GM21526 (cell line): ENCODE data around the gene TLCD3A.
"Not testable (repeated sequence)": the region's sequence is repeated elsewhere in the genome, so short reads cannot be mapped to it uniquely, and the experiment has no call there.

Source experiments
- ATAC-seq: cut with Tn5 transposase; IDR thresholded peaks from one replicate; pipeline ENCODE4 v1.9.1; 2021; ENCODE audit warnings: moderate library complexity; ENCODE audit not compliant: unreplicated experiment, low FRiP score

The TLCD3A gene

GRCh38 chr17:746783-747629, 14.6 kb downstream of the TLCD3A start:
- no peak for ATAC-seq

- ATAC-seq = not testable (repeated sequence)
Observed at GRCh38 chr17:748604-749003, 16.2 kb downstream of the TLCD3A start.

GRCh38 chr17:749359-749758, 17.0 kb downstream of the TLCD3A start:
- ATAC-seq = not testable (repeated sequence)

GRCh38 chr17:750431-751037, 18.1 kb downstream of the TLCD3A start:
- ATAC-seq = no peak

GRCh38 chr17:751269-752001, 19.0 kb downstream of the TLCD3A start:
- peak; percentile 28 for ATAC-seq

- ATAC-seq = peak; percentile 76
Observed at GRCh38 chr17:752002-752619, 19.7 kb downstream of the TLCD3A start, which contains the start of gene GEMIN4. Gene GEMIN4 (minus strand): TSS chr17:752264. CDS start chr17:752142, 122 bp downstream.

- ATAC-seq = no peak
Observed at GRCh38 chr17:752620-753219, 20.3 kb downstream of the TLCD3A start.

- ATAC-seq = no peak
Observed at GRCh38 chr17:753418-753817, 21.0 kb downstream of the TLCD3A start.

GRCh38 chr17:755319-755961, 23.0 kb downstream of the TLCD3A start:
- ATAC-seq = not testable (repeated sequence)

- not testable (repeated sequence) for ATAC-seq
Observed at GRCh38 chr17:756010-756567, 23.7 kb downstream of the TLCD3A start.

GRCh38 chr17:759964-760363, 27.6 kb downstream of the TLCD3A start:
- no peak for ATAC-seq

- no peak for ATAC-seq
Observed at GRCh38 chr17:760371-760770, 28.0 kb downstream of the TLCD3A start.

- ATAC-seq = no peak
Observed at GRCh38 chr17:767076-767475, 34.7 kb downstream of the TLCD3A start.

- no peak for ATAC-seq
Observed at GRCh38 chr17:773016-773415, 40.6 kb downstream of the TLCD3A start.

- no peak for ATAC-seq
Observed at GRCh38 chr17:773467-774312, 41.3 kb downstream of the TLCD3A start.

- ATAC-seq = no peak
Observed at GRCh38 chr17:774313-774584, 41.9 kb downstream of the TLCD3A start.

- ATAC-seq = no peak
Observed at GRCh38 chr17:778096-778495, 45.7 kb downstream of the TLCD3A start.

- ATAC-seq = peak; percentile 83
Observed at GRCh38 chr17:781805-782731, 49.7 kb downstream of the TLCD3A start, which contains the start of the genes GLOD4 and MRM3. Gene GLOD4 (minus strand): TSS chr17:782280. CDS start chr17:782255, 25 bp downstream. Gene MRM3 (plus strand): TSS chr17:782353. CDS start chr17:782379, 26 bp downstream.
